HCEC 1CT (cell line): ENCODE results near the gene AFF4.
"Not testable (repeated sequence)": the region's sequence is repeated elsewhere in the genome, so short reads cannot be mapped to it uniquely, and the experiment has no call there.

Experiments used
- DNase-seq: peaks from one replicate; pipeline ENCODE4 v3.0.0-alpha.2; 2017

The AFF4 gene

GRCh38 chr5:132956166-132956799 is 7.2 kb downstream of the AFF4 start:
- not testable (repeated sequence) for DNase-seq

- DNase-seq, result no peak
These were observed 9.7 kb downstream of the AFF4 start for GRCh38 chr5:132953710-132954109.

- DNase-seq, result no peak
These were observed 10.6 kb downstream of the AFF4 start for GRCh38 chr5:132952829-132953228.

- no peak for DNase-seq
These were observed 11.5 kb downstream of the AFF4 start for GRCh38 chr5:132951897-132952296.

DNA sequence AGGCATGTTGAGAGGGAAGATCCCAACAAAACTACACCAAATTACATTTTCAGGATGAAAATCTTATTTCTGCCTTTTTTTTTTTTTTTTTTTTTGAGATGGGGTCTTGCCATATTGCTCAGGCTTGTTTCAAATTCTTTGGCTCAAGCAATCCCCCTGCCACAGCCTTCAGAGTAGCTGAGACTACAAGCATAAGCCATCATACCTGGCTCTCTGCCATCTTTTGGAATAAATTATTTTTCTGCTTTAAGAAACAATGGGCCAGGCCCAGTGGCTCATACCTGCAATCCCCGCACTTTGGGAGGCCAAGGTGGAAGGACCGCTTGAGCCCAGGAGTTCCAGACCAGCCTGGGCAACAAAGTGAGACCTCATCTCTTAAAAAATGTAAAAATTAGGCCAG is 14.3 kb downstream of the AFF4 start:
- no peak for DNase-seq

DNA sequence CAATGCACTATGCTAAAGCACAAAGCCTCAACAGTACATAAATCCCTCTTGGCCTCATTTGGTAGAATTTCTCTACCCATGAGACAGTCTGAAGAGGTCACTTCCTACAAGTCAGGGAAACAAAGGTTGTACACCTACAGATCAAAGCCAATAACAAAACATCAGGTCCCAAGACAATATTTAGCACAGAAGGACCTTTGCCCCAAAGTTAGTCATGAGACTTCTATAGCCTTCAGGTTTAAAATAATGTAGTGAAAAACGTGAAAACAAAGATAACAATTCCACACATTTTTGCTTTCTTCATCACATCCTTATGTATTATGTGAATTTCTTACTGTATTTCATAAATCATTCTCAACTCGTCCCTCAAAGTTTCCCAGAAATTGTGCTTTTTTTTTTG is 15.8 kb downstream of the AFF4 start:
- DNase-seq, result peak; percentile 70

DNA sequence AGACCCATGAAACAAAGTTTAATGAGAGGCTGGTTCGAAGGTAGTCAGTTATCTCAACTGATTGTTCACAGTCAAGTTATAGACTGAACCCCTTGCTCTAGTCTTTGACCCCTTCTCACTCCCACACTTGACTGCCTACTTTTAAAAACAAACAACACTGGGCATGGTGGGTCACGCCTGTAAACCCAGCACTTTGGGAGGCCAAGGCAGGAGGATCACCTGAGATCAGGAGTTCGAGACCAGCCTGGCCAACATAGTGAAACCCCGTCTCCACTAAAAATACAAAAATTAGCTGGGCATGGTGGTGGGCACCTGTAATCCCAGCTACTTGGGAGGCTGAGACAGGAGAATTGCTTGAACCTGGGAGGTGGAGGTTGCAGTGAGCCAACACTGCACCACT is 18.1 kb downstream of the AFF4 start:
- DNase-seq, result not testable (repeated sequence)

- DNase-seq, result no peak
These were observed 19.9 kb downstream of the AFF4 start for GRCh38 chr5:132943362-132944022.

DNA sequence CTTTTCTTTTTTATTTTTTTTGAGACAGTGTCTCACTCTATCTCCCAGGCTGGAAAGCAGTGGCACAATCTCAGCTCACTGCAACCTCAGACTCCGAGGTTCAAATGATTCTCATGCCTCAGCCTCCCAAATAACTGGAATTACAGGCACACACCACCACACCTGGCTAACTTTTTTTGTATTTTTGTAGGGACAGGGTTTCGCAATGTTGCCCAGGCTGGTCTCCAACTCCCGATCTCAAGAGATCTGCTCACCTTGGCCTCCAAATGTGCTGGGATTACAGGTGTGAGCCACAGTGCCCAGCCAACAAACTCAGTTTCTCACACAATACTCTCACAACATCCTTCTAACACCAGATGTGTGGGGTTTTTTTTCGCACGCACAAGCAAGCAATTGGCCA is 22.1 kb downstream of the AFF4 start:
- no peak for DNase-seq

GRCh38 chr5:132928062-132928407 is 35.4 kb downstream of the AFF4 start:
- DNase-seq, result no peak

- DNase-seq, result no peak
These were observed 35.9 kb downstream of the AFF4 start for GRCh38 chr5:132927355-132928061.

GRCh38 chr5:132926437-132926836 is 37.0 kb downstream of the AFF4 start:
- no peak for DNase-seq

DNA sequence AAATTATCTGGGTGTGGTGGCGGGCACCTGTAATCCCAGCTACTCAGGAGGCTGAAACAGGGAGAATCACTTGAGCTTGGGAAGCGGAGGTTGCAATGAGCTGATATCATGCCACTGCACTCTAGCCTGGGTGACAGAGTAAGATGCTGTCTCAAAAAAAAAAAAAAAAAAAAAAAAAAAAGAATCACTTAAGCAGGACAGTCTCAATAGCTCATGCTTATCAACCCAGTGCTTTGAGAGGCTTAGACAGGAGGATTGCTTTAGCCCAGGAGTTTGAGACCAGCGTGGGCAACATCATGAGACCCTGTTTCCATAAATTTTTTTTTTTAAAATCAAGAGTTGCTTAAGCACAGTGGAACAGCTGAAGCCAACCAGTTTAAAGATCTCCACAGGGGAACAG is 47.3 kb downstream of the AFF4 start:
- DNase-seq, result no peak

- DNase-seq, result peak; percentile 34
These were observed 47.8 kb downstream of the AFF4 start for GRCh38 chr5:132915681-132916080.

- DNase-seq, result no peak
These were observed 53.7 kb downstream of the AFF4 start for GRCh38 chr5:132909702-132910101.

- DNase-seq, result no peak
These were observed 56.3 kb downstream of the AFF4 start for GRCh38 chr5:132907161-132907560.

DNA sequence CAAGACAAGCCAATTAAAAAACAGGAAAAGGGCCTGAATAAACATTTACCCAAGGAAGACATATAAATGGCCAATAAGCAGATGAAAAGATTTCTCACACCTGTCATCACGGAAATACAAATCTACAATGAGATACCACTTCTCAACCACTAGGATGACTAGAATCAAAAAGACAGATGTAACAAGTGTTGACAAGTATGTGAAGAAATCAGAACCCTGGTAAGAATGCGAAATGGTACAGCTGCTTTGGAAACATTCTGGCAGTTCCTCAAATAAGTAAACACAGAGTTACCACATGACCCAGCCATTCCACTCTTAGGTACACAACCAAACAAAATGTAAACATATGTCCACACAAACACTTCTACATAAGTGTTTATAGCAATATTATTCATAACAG is 57.5 kb downstream of the AFF4 start:
- DNase-seq, result peak; percentile 64

- no peak for DNase-seq
These were observed 61.7 kb downstream of the AFF4 start for GRCh38 chr5:132901730-132902129.

DNA sequence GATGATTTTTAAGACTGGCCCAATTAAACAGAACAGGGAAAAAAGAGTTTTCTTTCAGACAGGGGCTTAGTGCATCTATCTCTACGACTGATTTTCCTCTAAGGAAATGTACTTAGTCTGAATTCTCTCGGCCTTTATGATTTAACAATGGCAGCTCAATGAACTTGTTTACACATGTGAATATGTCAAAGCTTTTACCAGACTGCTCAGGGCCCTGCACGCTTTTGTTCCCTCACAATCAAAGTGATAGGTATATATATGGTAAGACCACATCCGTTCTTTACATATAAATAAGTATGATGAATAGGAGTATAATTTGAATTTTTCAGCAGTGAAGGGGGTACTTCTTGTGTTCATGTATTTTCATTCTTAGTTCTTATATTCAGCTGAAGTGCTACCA is 62.4 kb downstream of the AFF4 start:
- DNase-seq, result no peak

DNA sequence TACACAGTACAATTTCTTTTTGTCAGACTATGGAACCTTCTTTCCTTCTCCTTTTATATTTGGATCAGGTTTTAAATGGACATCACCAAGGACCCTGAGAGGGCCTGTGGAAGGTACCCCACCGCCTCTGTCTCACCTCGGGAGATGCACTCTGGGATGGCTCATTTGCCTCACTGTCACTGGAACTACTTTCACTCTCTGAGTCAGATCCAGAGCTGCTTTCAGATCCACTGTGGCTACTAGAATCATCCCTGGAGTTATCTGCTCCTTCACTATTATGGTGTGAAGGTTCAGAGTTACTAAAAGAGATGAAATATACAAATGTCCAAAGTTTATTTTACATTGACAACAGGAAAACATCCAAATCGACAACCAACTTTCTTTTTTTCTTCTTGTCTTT is 65.3 kb downstream of the AFF4 start:
- DNase-seq, result no peak

- no peak for DNase-seq
These were observed 66.7 kb downstream of the AFF4 start for GRCh38 chr5:132896685-132897084.

DNA sequence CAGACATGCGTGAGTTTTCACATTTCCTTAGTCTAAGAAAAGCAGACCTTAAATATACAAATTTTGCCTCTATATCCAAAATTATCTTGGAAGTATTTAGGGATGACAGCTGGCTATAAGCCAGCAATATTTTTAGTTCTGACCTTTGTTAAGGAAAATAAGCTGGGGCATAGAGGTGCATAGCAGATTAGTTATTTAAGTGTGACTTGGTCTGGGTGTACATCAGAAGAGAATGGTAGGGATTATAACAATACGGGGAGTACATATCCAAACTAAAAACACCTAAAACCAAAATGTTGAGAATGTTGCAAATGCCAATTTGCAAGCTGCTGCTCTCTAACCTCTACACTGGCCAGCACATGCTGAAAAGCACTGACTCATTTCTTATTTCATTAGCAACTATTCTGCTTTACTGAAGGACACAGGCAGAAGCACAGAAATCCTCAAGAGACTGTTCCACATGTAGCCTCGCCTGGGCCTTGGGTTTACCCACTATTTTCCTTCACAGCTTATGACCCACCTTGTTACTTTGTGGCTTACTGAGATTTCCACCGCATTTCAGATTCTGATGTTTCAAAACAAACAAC is 67.6 kb downstream of the AFF4 start:
- DNase-seq, result no peak

GRCh38 chr5:132890817-132891216 is 72.6 kb downstream of the AFF4 start:
- DNase-seq, result no peak

DNA sequence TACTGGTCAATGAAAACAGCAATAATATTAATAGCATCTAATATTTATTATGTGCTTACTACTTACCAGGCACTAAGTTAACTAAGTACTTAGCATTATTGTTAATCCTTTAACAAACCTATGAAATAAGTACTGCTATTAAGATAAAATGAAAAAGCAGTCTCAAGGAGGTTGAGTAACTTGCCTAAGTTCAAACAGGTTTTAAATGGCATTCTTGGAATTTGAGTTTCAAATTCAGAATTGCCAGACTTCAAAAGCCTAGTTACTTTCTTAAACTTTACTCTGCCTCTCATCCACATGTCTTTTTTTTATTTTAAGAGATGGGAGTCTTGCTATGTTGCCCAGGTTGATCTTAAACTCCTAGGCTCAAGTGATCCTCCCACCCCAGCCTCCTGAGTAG is 73.9 kb downstream of the AFF4 start:
- no peak for DNase-seq
